B cell (primary cell): ENCODE measurements around the gene WBP1L.

Experiments used
- CTCF ChIP-seq: fragments of 200-600 bp; IDR thresholded peaks from one replicate; pipeline ENCODE4 v1.8.0; 2022; ENCODE audit warnings: antibody characterized with exemption, mild to moderate bottlenecking
- EZH2 ChIP-seq: IDR thresholded peaks from 2 replicates; pipeline ENCODE4 v1.6.1; 2012; ENCODE audit warnings: borderline replicate concordance, low read depth, mild to moderate bottlenecking, moderate library complexity, low read length; ENCODE audit not compliant: insufficient read depth, poor library complexity, severe bottlenecking

- TF ChIP-seq CTCF, result no peak
- TF ChIP-seq EZH2, result no peak
Observed at GRCh38 chr10:102813017-102813541, 69.3 kb downstream of the WBP1L start.
